C4-2B (cell line): ENCODE results near the gene HNRNPF.

Experiments used
- ZFX ChIP-seq: fragments of 450-650 bp; IDR thresholded peaks from 2 replicates; pipeline ENCODE4 v1.6.1; 2017
- TF ChIP-seq, protein P1 (sequence below): fragments of 450-650 bp; conservative IDR thresholded peaks from 2 replicates; pipeline ENCODE4 v1.5.1; 2017; ENCODE audit warnings: mild to moderate bottlenecking

DNA sequence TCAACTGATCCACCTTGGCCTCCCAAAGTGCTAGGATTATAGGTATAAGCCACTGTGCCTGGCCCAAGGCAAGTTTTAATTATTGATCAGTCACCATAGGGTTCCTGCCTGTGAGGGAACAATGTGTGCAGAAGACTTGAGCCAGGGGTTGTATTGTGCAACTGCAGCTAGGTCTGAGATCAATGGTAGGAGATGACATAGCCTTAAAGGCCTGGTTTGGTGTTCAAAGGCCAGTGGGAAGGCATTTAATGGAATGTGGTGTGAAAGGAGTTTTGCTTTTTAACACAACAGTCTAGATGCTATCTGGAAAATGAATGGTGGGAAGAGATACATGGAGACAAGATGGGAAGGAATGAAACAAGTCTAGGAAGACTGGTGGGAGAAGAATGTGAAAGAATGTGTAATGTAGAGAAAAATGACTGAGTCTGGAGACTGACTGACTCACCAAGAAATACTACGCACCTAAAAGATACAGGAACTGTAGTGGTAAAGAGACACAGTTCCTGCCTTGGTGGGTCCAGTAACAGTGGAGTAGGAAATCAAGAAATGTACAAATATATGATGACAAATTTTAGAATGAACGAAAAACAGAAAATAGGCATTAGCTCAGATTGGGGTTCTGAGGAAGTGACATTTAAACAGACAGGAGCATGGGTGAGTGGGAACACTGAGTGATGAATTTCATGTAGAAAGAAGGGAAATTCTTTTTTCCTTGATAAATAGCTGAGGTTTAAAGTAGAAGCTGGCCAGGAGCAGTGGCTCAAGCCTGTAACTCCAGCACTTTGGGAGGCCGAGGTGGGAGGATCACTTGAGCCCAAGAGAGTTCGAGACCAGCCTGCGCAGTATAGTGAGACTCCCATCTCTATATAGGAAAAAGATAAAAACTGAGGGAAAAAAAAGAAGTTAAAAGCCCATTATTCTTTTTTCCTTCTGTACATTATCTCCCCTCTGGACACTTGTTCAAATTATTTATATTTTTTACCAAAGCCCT lies 9.4 kb downstream of the HNRNPF start:
- TF ChIP-seq, protein P1, sequence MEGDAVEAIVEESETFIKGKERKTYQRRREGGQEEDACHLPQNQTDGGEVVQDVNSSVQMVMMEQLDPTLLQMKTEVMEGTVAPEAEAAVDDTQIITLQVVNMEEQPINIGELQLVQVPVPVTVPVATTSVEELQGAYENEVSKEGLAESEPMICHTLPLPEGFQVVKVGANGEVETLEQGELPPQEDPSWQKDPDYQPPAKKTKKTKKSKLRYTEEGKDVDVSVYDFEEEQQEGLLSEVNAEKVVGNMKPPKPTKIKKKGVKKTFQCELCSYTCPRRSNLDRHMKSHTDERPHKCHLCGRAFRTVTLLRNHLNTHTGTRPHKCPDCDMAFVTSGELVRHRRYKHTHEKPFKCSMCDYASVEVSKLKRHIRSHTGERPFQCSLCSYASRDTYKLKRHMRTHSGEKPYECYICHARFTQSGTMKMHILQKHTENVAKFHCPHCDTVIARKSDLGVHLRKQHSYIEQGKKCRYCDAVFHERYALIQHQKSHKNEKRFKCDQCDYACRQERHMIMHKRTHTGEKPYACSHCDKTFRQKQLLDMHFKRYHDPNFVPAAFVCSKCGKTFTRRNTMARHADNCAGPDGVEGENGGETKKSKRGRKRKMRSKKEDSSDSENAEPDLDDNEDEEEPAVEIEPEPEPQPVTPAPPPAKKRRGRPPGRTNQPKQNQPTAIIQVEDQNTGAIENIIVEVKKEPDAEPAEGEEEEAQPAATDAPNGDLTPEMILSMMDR = no peak
- TF ChIP-seq ZFX = no peak
